Progenitor cell of endocrine pancreas (in vitro differentiated cells): Measurements from ENCODE around the gene SLC14A1. TPM values are rescaled to one million over a fixed set of nuclear protein-coding genes. Genes with fewer than 3 reads are reported as not detected.

ENCODE experiments used
- DNase-seq: peaks from one replicate; pipeline ENCODE4 v3.0.0; 2021; ENCODE audit warnings: low spot score; ENCODE audit not compliant: unreplicated experiment
- H3K27ac Mint-ChIP-seq: 2 replicates; pipeline ENCODE4 v1.8.0; 2021; ENCODE audit warnings: mild to moderate bottlenecking, moderate library complexity, mixed read lengths
- H3K27me3 Mint-ChIP-seq: 2 replicates; pipeline ENCODE4 v1.8.0; 2021; ENCODE audit warnings: mixed read lengths
- H3K36me3 Mint-ChIP-seq: 2 replicates; pipeline ENCODE4 v1.8.0; 2022; ENCODE audit warnings: mixed read lengths; ENCODE audit not compliant: insufficient read depth
- H3K4me1 Mint-ChIP-seq: 2 replicates; pipeline ENCODE4 v1.8.0; 2021; ENCODE audit warnings: low read depth, mixed read lengths
- H3K4me3 Mint-ChIP-seq: 2 replicates; pipeline ENCODE4 v1.8.0; 2021; ENCODE audit warnings: low read depth, mild to moderate bottlenecking, moderate library complexity, mixed read lengths
- H3K9me3 Mint-ChIP-seq: 2 replicates; pipeline ENCODE4 v1.8.0; 2021; ENCODE audit warnings: low read depth, mixed read lengths
- total RNA-seq: library from RNA; stranded (reverse); gene quantifications from 2 replicates; pipeline ENCODE4 v1.2.1, GENCODE V29; 2021
- TF ChIP-seq, protein P1 (sequence below): fragments of 200-600 bp; sonication (generic); IDR thresholded peaks from one replicate; pipeline ENCODE4 v1.5.0; 2021; ENCODE audit warnings: antibody characterized with exemption, mild to moderate bottlenecking; ENCODE audit not compliant: unreplicated experiment

The SLC14A1 gene
- total RNA-seq, 1 donor from 2014 or later, result 0.50 TPM

DNA sequence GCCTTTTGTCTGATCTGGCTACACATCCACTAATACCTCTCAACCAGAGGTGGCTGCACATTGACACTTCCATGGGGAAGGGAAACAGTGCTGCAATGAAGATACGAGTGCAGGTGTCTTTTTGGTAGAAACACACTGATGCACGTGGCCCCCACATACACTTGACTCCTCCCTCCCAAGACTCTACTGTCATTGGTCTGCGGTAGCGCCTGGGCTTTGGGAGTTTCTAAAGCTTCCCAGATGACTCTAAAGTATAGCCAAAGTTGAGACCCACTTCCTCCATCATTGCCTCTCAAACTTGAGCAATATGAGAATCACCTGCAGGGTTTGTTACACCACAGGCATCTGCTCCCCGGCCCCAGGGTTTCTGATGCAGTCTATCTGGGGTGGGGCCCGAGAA, 11.0 kb downstream of the SLC14A1 start:
- Mint-ChIP-seq H3K4me3 (no peak overlapping the region), H3K36me3 (no peaks in the 10 kb centered on the region), H3K9me3 (no peaks in the 10 kb centered on the region), H3K4me1 (no peaks in the 10 kb centered on the region), H3K27me3 (peaks cover 11% of the 10 kb centered on the region), H3K27ac (no peak overlapping the region)
- TF ChIP-seq, protein P1, sequence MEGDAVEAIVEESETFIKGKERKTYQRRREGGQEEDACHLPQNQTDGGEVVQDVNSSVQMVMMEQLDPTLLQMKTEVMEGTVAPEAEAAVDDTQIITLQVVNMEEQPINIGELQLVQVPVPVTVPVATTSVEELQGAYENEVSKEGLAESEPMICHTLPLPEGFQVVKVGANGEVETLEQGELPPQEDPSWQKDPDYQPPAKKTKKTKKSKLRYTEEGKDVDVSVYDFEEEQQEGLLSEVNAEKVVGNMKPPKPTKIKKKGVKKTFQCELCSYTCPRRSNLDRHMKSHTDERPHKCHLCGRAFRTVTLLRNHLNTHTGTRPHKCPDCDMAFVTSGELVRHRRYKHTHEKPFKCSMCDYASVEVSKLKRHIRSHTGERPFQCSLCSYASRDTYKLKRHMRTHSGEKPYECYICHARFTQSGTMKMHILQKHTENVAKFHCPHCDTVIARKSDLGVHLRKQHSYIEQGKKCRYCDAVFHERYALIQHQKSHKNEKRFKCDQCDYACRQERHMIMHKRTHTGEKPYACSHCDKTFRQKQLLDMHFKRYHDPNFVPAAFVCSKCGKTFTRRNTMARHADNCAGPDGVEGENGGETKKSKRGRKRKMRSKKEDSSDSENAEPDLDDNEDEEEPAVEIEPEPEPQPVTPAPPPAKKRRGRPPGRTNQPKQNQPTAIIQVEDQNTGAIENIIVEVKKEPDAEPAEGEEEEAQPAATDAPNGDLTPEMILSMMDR, result no peak
- no peak for DNase-seq

DNA sequence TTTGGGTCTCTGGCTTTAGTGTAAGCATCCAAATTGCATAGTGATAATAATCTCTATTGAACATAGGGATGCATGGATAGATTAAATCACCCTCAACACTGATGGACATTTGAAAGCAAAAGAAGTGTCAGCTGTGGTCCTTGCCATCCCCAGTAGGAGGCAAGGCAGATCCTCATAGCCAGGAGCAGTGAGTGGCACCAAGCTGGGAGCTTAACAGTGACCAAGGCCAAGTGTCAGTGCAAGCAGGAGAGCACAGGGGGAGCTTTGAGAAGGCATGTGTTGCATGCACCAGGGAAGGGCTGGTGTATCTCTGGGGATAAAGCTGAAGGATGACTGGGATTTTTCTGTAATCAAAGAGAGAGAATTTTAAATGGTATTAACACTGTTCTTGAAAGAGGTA, 14.7 kb downstream of the SLC14A1 start:
- H3K4me1 Mint-ChIP-seq, result no peaks in the 10 kb centered on the region
- no peaks in the 10 kb centered on the region for H3K9me3 Mint-ChIP-seq
- no peak overlapping the region for H3K4me3 Mint-ChIP-seq
- H3K36me3 Mint-ChIP-seq, result no peaks in the 10 kb centered on the region
- TF ChIP-seq, protein P1, result no peak
- DNase-seq, result no peak
- H3K27ac Mint-ChIP-seq, result peak overlapping the region; percentile 82
- H3K27me3 Mint-ChIP-seq, result peaks cover 15% of the 10 kb centered on the region

DNA sequence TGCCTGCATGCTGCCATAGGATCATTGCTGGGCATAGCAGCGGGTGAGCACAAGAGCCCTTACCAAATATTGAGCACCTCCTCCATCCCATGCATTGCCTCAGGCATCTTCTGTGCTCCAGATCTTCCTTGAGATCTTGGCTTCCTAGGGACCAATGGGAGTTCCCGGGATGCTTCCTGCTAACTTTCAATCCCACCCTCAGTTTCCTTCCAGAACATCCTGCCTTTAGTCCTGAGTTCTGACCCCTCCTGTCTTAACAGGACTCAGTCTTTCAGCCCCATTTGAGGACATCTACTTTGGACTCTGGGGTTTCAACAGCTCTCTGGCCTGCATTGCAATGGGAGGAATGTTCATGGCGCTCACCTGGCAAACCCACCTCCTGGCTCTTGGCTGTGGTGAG, 15.3 kb downstream of the SLC14A1 start:
- H3K36me3 Mint-ChIP-seq, result no peaks in the 10 kb centered on the region
- H3K9me3 Mint-ChIP-seq, result no peaks in the 10 kb centered on the region
- TF ChIP-seq, protein P1, result no peak
- H3K4me1 Mint-ChIP-seq, result no peaks in the 10 kb centered on the region
- DNase-seq, result no peak
- H3K27ac Mint-ChIP-seq, result no peak overlapping the region
- no peak overlapping the region for H3K4me3 Mint-ChIP-seq
- H3K27me3 Mint-ChIP-seq, result peaks cover 13% of the 10 kb centered on the region

DNA sequence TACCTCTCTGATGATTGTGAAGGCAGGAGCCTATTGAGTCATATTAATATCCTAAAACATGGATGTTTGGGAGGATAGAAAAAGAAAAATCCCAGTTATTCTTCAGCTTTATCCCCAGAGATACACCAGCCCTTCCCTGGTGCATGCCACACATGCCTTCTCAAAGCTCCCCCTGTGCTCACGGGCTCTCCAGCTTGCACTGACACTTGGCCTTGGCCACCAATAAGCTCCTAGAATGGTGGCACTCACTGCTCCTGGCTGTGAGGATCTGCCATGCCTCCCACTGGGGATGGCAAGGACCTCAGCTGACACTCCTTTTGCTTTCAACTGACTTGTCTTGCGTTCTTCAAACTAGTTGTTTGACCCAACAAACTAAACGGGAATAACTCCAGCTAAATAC, 15.9 kb downstream of the SLC14A1 start:
- peaks cover 10% of the 10 kb centered on the region for H3K27me3 Mint-ChIP-seq
- no peaks in the 10 kb centered on the region for H3K4me1 Mint-ChIP-seq
- H3K4me3 Mint-ChIP-seq, result no peak overlapping the region
- DNase-seq, result no peak
- no peaks in the 10 kb centered on the region for H3K9me3 Mint-ChIP-seq
- H3K27ac Mint-ChIP-seq, result no peak overlapping the region
- TF ChIP-seq, protein P1, result no peak
- no peaks in the 10 kb centered on the region for H3K36me3 Mint-ChIP-seq

DNA sequence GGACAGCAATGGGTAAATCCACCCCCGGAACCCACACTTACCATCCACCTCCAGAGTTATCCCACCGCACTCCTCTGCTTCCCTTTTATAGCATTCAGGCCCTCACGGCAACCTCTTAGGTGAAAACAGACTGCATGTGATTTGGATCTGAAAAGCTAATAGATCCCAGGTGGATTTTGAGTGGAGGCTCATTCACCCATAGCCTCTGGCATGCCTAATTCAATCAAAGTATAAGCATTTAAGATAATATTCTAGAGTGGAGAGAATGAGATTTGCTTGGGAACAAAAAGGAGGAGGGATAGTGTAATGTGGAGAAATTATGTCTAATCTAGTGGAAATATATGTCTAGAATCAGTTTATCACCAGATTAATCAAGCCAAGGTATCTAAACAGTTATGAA, 17.1 kb downstream of the SLC14A1 start:
- TF ChIP-seq, protein P1, result no peak
- no peaks in the 10 kb centered on the region for H3K36me3 Mint-ChIP-seq
- H3K9me3 Mint-ChIP-seq, result no peaks in the 10 kb centered on the region
- H3K4me3 Mint-ChIP-seq, result no peak overlapping the region
- H3K27me3 Mint-ChIP-seq, result peaks cover 10% of the 10 kb centered on the region
- no peaks in the 10 kb centered on the region for H3K4me1 Mint-ChIP-seq
- no peak overlapping the region for H3K27ac Mint-ChIP-seq
- DNase-seq, result no peak
